ENCODE measurements around the gene INSYN2A.

Gene INSYN2A

GRCh38 chr10:127196282-127197153 lies at the start of gene INSYN2A:
Gene INSYN2A, minus strand, starts transcription at chr10:127196591. Its CDS starts 20,196 bp downstream, at chr10:127176395.
- no peak for DNase-seq (ENCODE audit: extremely low read depth in 1 of 2, low read depth in 1 of 2)

- no peak for DNase-seq (ENCODE audit: extremely low read depth in 1 of 2, low read depth in 1 of 2)
These were observed 49.1 kb upstream of the INSYN2A start for GRCh38 chr10:127245456-127245855.

GRCh38 chr10:127243490-127244272 lies 47.3 kb upstream of the INSYN2A start:
- no peak for DNase-seq (ENCODE audit: extremely low read depth in 1 of 2, low read depth in 1 of 2)

- DNase-seq (ENCODE audit: extremely low read depth in 1 of 2, low read depth in 1 of 2): no peak
These were observed 46.5 kb upstream of the INSYN2A start for GRCh38 chr10:127242914-127243313.

GRCh38 chr10:127236266-127236665 lies 39.9 kb upstream of the INSYN2A start:
- DNase-seq (ENCODE audit: extremely low read depth in 1 of 2, low read depth in 1 of 2): no peak

GRCh38 chr10:127234306-127234800 lies 38.0 kb upstream of the INSYN2A start:
- DNase-seq (ENCODE audit: extremely low read depth in 1 of 2, low read depth in 1 of 2): no peak

GRCh38 chr10:127228195-127228787 lies 31.9 kb upstream of the INSYN2A start:
- DNase-seq (ENCODE audit: extremely low read depth in 1 of 2, low read depth in 1 of 2): no peak

GRCh38 chr10:127227663-127228062 lies 31.3 kb upstream of the INSYN2A start:
- no peak for DNase-seq (ENCODE audit: extremely low read depth in 1 of 2, low read depth in 1 of 2)

GRCh38 chr10:127227027-127227426 lies 30.6 kb upstream of the INSYN2A start:
- no peak for DNase-seq (ENCODE audit: extremely low read depth in 1 of 2, low read depth in 1 of 2)

GRCh38 chr10:127221281-127221680 lies 24.9 kb upstream of the INSYN2A start:
- no peak for DNase-seq (ENCODE audit: extremely low read depth in 1 of 2, low read depth in 1 of 2)

GRCh38 chr10:127218658-127219057 lies 22.3 kb upstream of the INSYN2A start:
- no peak for DNase-seq (ENCODE audit: extremely low read depth in 1 of 2, low read depth in 1 of 2)

GRCh38 chr10:127216786-127217185 lies 20.4 kb upstream of the INSYN2A start:
- DNase-seq (ENCODE audit: extremely low read depth in 1 of 2, low read depth in 1 of 2): no peak

- no peak for DNase-seq (ENCODE audit: extremely low read depth in 1 of 2, low read depth in 1 of 2)
These were observed 19.9 kb upstream of the INSYN2A start for GRCh38 chr10:127216274-127216673.

- DNase-seq (ENCODE audit: extremely low read depth in 1 of 2, low read depth in 1 of 2): no peak
These were observed 19.5 kb upstream of the INSYN2A start for GRCh38 chr10:127215866-127216265.

- no peak for DNase-seq (ENCODE audit: extremely low read depth in 1 of 2, low read depth in 1 of 2)
These were observed 14.6 kb upstream of the INSYN2A start for GRCh38 chr10:127210936-127211466.

- no peak for DNase-seq (ENCODE audit: extremely low read depth in 1 of 2, low read depth in 1 of 2)
These were observed 10.7 kb upstream of the INSYN2A start for GRCh38 chr10:127207081-127207480.

- DNase-seq (ENCODE audit: extremely low read depth in 1 of 2, low read depth in 1 of 2): no peak
These were observed 6.7 kb upstream of the INSYN2A start for GRCh38 chr10:127203067-127203466.

- no peak for DNase-seq (ENCODE audit: extremely low read depth in 1 of 2, low read depth in 1 of 2)
These were observed 4.3 kb upstream of the INSYN2A start for GRCh38 chr10:127200646-127201045.

GRCh38 chr10:127198721-127199120 lies 2.3 kb upstream of the INSYN2A start:
- DNase-seq (ENCODE audit: extremely low read depth in 1 of 2, low read depth in 1 of 2): no peak

- no peak for DNase-seq (ENCODE audit: extremely low read depth in 1 of 2, low read depth in 1 of 2)
These were observed 1.9 kb upstream of the INSYN2A start for GRCh38 chr10:127198307-127198706.

- DNase-seq (ENCODE audit: extremely low read depth in 1 of 2, low read depth in 1 of 2): no peak
These were observed 702 bp upstream of the INSYN2A start for GRCh38 chr10:127197154-127197432.

Data from activated CD8-positive, alpha-beta memory T cell treated with anti-CD3 and anti-CD28 coated beads for 1 hour (primary cell).